DOHH2 (cell line): ENCODE data around the gene GATA5.
"Not testable (repeated sequence)": the region's sequence is repeated elsewhere in the genome, so short reads cannot be mapped to it uniquely, and the experiment has no call there.

Source experiments
- H3F3A ChIP-seq: fragments of 200-600 bp; sonication (generic), shearing (Covaris generic); 2 replicates; pipeline ENCODE4 v1.6.0; 2016; ENCODE audit warnings: antibody characterized with exemption, mild to moderate bottlenecking; ENCODE audit not compliant: control insufficient read depth, insufficient read depth
- H3K27ac ChIP-seq: fragments of 200-600 bp; sonication (generic); 2 replicates; pipeline ENCODE4 v1.5.1; 2014; ENCODE audit warnings: low read depth, mild to moderate bottlenecking, low read length, moderate library complexity
- H3K27me3 ChIP-seq: fragments of 200-600 bp; sonication (generic); 2 replicates; pipeline ENCODE4 v1.6.1; 2014; ENCODE audit warnings: mild to moderate bottlenecking, low read length, mixed read lengths; ENCODE audit not compliant: control insufficient read depth
- H3K36me3 ChIP-seq: fragments of 200-600 bp; sonication (generic); 2 replicates; pipeline ENCODE4 v1.6.1; 2014; ENCODE audit warnings: mild to moderate bottlenecking, low read length, moderate library complexity, mixed read lengths; ENCODE audit not compliant: control insufficient read depth
- H3K4me1 ChIP-seq: fragments of 200-600 bp; sonication (generic); 2 replicates; pipeline ENCODE4 v1.6.1; 2014; ENCODE audit warnings: mild to moderate bottlenecking, low read length, mixed read lengths; ENCODE audit not compliant: control insufficient read depth
- H3K4me2 ChIP-seq: fragments of 200-600 bp; sonication (generic); 2 replicates; pipeline ENCODE4 v1.6.0; 2014; ENCODE audit warnings: mild to moderate bottlenecking, low read length, moderate library complexity
- H3K4me3 ChIP-seq: fragments of 200-600 bp; sonication (generic); 2 replicates; pipeline ENCODE4 v1.5.1; 2014; ENCODE audit warnings: mild to moderate bottlenecking, low read length, mixed read lengths
- H3K79me2 ChIP-seq: fragments of 200-600 bp; sonication (generic); 2 replicates; pipeline ENCODE4 v1.6.1; 2014; ENCODE audit warnings: mild to moderate bottlenecking, low read length, mixed read lengths; ENCODE audit not compliant: control insufficient read depth
- H3K9me2 ChIP-seq: fragments of 200-600 bp; sonication (generic); replicated peaks from 2 replicates; pipeline ENCODE4 v1.6.1; 2014; ENCODE audit warnings: mild to moderate bottlenecking, low read length, mixed read lengths; ENCODE audit not compliant: control insufficient read depth
- H3K9me3 ChIP-seq: fragments of 200-600 bp; sonication (generic); 2 replicates; pipeline ENCODE4 v1.6.1; 2014; ENCODE audit warnings: antibody characterized with exemption, low read length, mixed read lengths; ENCODE audit not compliant: control insufficient read depth, insufficient read depth
- H4K20me1 ChIP-seq: fragments of 200-600 bp; sonication (generic); 2 replicates; pipeline ENCODE4 v1.6.0; 2014; ENCODE audit warnings: low read depth, mild to moderate bottlenecking, antibody characterized with exemption, low read length, moderate library complexity; ENCODE audit not compliant: control insufficient read depth, insufficient read depth
- CTCF ChIP-seq: fragments of 200-600 bp; sonication (generic); IDR thresholded peaks from one replicate; pipeline ENCODE4 v1.5.1; 2014; ENCODE audit warnings: antibody characterized with exemption, mild to moderate bottlenecking, low read depth, low read length; ENCODE audit not compliant: poor library complexity, severe bottlenecking
- EZH2phosphoT487 ChIP-seq: fragments of 200-600 bp; sonication (generic); IDR thresholded peaks from 2 replicates; pipeline ENCODE4 v1.6.1; 2017; ENCODE audit warnings: borderline replicate concordance, mild to moderate bottlenecking, antibody characterized with exemption, low read length, moderate library complexity, mixed read lengths

The GATA5 gene

GRCh38 chr20:62428002-62428372 lies 47.8 kb downstream of the GATA5 start:
- TF ChIP-seq CTCF (no peak), EZH2phosphoT487 (no peak)
- no peaks in the 10 kb centered on the region for H3F3A ChIP-seq
- no peaks in the 10 kb centered on the region for H3K9me3 ChIP-seq
- no peaks in the 10 kb centered on the region for H3K36me3 ChIP-seq
- no peaks in the 10 kb centered on the region for H3K79me2 ChIP-seq
- no peaks in the 10 kb centered on the region for H3K9me2 ChIP-seq
- H4K20me1 ChIP-seq, result no peaks in the 10 kb centered on the region
- no peak overlapping the region for H3K4me3 ChIP-seq
- no peaks in the 10 kb centered on the region for H3K4me1 ChIP-seq
- no peak overlapping the region for H3K4me2 ChIP-seq
- H3K27me3 ChIP-seq, result no peaks in the 10 kb centered on the region
- no peak overlapping the region for H3K27ac ChIP-seq

- Histone ChIP-seq H3K27ac (no peak within 1 kb of the TSS), H3K4me1 (no peaks in the 10 kb centered on the region)
Observed at GRCh38 chr20:62427172-62428001, 48.4 kb downstream of the GATA5 start, which contains the start of gene RBBP8NL. RBBP8NL (minus strand) TSS chr20:62427539; CDS start chr20:62419647, 7,892 bp downstream.

GRCh38 chr20:62426699-62427131 lies 49.1 kb downstream of the GATA5 start:
- H3K4me2 ChIP-seq, result no peak overlapping the region
- H4K20me1 ChIP-seq, result no peaks in the 10 kb centered on the region
- no peaks in the 10 kb centered on the region for H3F3A ChIP-seq
- TF ChIP-seq EZH2phosphoT487, result no peak
- TF ChIP-seq CTCF, result no peak
- no peaks in the 10 kb centered on the region for H3K36me3 ChIP-seq
- no peaks in the 10 kb centered on the region for H3K9me2 ChIP-seq
- no peaks in the 10 kb centered on the region for H3K27me3 ChIP-seq
- no peak overlapping the region for H3K27ac ChIP-seq
- no peaks in the 10 kb centered on the region for H3K79me2 ChIP-seq
- H3K4me1 ChIP-seq, result no peaks in the 10 kb centered on the region
- no peak overlapping the region for H3K4me3 ChIP-seq
- no peaks in the 10 kb centered on the region for H3K9me3 ChIP-seq

More at GRCh38 chr20:62427172-62428001, 48.4 kb downstream of the GATA5 start, which contains the start of gene RBBP8NL:
- H4K20me1 ChIP-seq, result no peaks in the 10 kb centered on the region
- no peaks in the 10 kb centered on the region for H3K27me3 ChIP-seq
- no peaks in the 10 kb centered on the region for H3K36me3 ChIP-seq
- no peaks in the 10 kb centered on the region for H3K9me3 ChIP-seq
- H3K4me3 ChIP-seq, result no peak within 1 kb of the TSS
- H3K9me2 ChIP-seq, result no peaks in the 10 kb centered on the region
- H3F3A ChIP-seq, result no peaks in the 10 kb centered on the region
- TF ChIP-seq EZH2phosphoT487 (no peak), CTCF (no peak)
- no peak within 1 kb of the TSS for H3K4me2 ChIP-seq
- H3K79me2 ChIP-seq, result no peaks in the 10 kb centered on the region

- H3F3A ChIP-seq, H3K4me1 ChIP-seq, H3K27me3 ChIP-seq, H3K4me3 ChIP-seq, H3K36me3 ChIP-seq, H3K9me2 ChIP-seq, H3K27ac ChIP-seq, H3K79me2 ChIP-seq, H3K4me2 ChIP-seq, H3K9me3 ChIP-seq, H4K20me1 ChIP-seq: not testable (repeated sequence)
Observed at GRCh38 chr20:62426059-62426348, 49.8 kb downstream of the GATA5 start.
